Measurements from ENCODE around the gene EIF5.
"Not testable (repeated sequence)": the region's sequence is repeated elsewhere in the genome, so short reads cannot be mapped to it uniquely, and the experiment has no call there.

Gene EIF5

DNA sequence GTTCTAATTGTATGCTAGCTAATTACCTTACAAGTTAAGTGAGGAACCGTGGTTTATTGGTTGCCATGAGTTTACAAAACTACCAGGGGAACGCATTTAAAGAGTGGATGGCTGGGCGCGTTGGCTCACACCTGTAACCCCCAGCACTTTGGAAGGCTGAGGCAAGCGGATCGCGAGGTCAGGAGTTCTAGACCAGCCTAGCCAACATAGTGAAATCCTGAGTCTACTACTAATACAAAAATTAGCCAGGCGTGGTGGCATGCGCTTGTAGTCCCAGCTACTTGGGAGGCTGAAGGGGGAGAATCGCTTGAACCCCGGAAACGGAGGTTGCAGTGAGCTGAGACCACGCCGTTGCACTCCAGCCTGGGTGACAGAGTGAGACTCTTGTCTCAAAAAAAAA, 2.2 kb downstream of the EIF5 start:
- no peak for DNase-seq (ENCODE audit: low read depth in 2 of 2)

GRCh38 chr14:103337794-103338193, 3.8 kb downstream of the EIF5 start:
- no peak for DNase-seq (ENCODE audit: low read depth in 2 of 2)

DNA sequence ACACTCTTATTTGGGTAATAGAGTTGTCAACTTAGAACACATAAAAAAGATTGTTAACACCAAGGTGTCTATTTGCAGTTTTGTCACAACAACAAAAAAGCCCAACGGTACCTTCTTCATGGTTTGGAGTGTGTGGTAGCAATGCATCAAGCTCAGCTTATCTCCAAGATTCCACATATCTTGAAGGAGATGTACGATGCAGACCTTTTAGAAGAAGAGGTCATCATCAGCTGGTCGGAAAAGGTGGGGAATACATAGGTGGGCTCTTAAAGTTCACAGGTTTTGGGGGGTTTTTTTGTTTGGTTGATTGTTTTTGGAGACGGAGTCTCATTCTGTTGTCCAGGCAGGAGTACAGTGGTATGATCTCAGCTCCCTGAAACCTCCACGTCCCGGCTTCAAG, 5.5 kb downstream of the EIF5 start:
- no peak for DNase-seq (ENCODE audit: low read depth in 2 of 2)

DNA sequence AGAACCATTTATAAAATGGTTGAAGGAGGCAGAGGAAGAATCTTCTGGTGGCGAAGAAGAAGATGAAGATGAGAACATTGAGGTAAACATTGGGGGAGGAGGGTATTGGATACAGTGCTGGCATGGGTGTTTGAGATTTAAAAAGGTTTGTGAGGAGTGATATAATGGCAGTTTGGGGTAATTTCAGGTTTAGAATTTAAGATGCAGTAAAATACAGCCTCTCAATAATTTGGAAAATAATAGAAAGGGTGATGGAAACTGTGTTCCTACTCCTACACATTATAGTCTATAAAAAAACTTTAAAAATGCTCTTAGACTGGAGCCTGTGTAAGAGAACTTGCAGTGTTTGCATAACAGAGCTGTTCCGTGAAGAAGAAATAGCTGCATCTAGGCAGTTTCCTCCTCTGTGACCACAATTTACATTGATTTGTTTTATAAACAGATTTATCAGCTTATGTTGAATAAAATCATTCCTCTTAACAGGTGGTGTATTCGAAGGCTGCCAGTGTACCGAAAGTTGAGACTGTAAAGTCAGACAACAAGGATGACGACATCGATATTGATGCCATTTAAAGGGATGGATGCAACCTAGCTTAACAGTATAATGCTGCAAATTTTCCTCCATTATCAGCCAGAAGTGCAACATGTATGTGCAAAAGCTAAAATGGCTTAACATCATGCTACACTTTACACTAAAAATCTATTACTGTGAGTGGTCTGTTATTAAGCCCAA, 6.6 kb downstream of the EIF5 start:
- no peak for DNase-seq (ENCODE audit: low read depth in 2 of 2)

DNA sequence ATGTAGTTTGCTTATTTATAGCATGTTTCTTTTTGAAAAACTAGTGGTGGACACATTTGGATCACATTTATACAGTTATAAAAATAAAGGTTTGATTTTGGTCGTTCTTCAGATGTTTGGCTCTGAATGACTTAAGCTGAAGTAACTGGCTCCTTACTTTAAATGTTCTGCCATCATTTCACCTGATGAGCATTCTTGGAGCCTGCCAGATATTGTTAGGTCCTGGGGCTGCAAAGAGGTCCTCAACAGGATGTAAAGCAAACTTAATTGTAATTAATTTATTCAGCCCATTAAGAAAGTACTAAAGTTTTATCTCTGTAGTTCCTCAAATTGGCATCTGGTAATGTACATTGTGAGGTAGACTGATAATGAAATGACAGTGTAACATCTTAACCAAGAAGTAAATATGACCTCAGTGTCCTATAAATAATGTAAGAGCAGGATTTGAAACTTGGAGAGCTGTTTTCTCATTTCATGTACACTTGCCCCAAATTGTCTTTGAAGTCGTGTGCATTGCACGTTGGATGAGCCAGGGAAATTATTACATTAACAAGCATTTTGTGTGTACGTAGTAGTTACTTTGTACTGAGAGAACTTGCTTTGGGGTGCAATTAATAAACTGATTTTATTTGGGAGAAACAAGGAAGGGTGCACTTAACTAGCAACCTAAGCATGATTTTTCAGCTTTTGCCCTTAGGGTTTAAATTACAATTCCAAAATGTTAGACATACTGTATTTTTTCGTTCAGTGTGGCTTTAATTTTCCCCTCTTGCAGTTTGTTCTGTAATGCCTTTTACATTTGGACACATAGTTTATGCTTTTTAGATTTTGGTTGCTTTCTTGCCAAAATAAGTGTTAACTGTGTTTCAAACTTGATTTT, 7.5 kb downstream of the EIF5 start:
- DNase-seq (ENCODE audit: low read depth in 2 of 2), result no peak

DNA sequence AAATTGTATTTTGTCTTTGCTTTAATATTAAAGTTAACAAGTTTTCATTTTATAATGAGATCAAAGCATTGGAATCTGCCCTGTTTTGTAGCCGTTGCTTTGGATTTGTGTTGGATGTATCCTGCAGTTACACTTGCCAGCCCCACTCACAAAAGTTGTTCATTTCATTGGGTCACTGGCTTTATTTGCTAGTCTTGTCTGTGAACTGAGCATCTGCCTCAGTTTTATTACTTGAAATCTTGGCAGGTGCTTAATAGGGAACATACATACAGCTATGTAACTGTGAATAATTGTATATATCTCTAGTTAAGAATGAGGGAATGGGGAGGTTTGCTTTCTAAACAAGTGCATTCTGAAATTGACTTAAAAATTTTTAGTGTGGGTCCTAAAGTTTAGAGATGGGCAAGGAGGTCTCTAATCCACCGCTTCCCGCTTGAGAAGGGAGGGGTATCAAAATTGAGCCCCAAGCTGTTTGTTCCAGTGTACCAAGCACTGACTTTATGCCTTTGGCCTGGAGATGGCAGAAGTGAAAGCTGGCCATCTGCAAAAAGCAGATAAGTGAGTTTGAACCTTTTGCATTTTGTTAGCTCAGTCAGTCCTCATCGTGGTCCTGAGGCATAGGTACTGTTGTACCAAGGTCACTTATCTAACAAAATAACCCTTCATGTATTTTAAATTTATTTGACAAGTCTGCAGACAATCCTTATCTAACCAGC, 9.3 kb downstream of the EIF5 start:
- DNase-seq (ENCODE audit: low read depth in 2 of 2), result no peak

GRCh38 chr14:103343905-103344797, 10.1 kb downstream of the EIF5 start:
- DNase-seq (ENCODE audit: low read depth in 2 of 2), result no peak

DNA sequence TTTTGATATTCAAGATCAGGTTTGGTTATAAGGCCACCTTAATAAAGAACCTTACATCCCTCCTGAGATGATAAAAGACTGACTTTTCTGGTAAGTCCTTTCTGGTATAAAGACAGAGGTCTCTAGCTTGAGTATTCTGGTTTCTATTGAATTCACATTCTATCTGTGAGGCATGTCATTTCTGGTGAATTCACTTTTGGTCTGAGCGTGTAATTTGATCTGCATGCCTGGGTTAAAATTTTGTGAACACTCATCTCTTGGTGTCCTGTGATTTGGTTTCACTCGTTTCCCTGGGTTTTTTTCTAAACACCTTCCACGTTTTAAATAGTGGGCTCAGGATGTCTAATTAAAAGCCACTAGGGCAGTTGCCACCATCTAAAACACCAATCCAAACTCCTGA, 12.2 kb downstream of the EIF5 start:
- no peak for DNase-seq (ENCODE audit: low read depth in 2 of 2)

DNA sequence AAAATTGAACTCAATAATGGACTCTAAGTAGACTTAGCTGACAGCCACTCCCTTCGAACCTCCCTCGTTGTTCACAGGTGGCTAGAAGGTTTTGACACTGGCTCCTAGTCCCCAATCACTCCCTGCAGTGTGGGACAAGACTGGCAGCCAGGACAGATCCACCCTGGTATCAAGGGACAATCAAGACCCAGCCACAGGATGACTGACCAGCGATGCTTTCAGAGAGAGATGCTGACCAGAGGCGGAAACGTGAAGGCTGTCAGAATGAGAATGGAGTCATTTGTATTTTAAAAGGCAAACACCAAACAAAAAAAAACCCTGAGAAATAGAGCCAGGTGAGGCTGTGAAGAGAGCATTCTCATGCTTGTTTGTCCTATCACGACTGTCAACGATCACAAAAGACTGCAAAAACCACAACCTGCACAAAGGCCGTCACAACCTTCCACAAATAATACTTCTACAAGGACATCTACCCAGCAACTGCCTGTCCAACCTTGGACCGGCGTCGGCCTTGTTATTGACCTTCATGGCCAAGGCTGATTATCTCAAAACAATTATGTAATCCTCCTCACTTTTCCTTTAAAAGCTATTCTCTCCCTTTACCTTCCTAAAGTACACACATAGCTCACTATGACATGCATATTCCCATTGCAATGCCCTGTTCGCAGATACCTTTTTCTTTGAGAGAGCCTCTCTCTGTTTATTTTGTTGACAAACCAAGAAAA, 13.2 kb downstream of the EIF5 start:
- DNase-seq (ENCODE audit: low read depth in 2 of 2), result no peak

- DNase-seq (ENCODE audit: low read depth in 2 of 2), result no peak
Observed at GRCh38 chr14:103348154-103348553, 14.1 kb downstream of the EIF5 start.

DNA sequence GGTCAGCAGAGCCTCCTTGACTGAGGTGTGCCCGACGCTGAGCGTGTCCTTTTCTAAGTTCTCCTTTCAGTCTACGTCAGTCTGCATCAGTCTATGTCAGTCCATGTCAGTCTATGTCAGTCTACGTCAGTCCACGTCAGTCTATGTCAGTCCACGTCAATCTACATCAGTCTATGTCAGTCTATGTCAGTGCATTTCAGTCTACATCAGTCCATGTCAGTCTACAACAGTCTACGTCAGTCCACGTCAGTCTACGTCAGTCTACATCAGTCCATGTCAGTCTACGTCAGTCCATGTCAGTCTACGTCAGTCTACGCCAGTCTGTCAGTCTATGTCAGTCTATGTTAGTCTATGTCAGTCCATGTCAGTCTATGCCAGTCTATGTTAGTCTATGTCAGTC, 15.9 kb downstream of the EIF5 start:
- DNase-seq (ENCODE audit: low read depth in 2 of 2), result no peak

- no peak for DNase-seq (ENCODE audit: low read depth in 2 of 2)
Observed at GRCh38 chr14:103353362-103353761, 19.3 kb downstream of the EIF5 start.

GRCh38 chr14:103354141-103354540, 20.1 kb downstream of the EIF5 start:
- no peak for DNase-seq (ENCODE audit: low read depth in 2 of 2)

DNA sequence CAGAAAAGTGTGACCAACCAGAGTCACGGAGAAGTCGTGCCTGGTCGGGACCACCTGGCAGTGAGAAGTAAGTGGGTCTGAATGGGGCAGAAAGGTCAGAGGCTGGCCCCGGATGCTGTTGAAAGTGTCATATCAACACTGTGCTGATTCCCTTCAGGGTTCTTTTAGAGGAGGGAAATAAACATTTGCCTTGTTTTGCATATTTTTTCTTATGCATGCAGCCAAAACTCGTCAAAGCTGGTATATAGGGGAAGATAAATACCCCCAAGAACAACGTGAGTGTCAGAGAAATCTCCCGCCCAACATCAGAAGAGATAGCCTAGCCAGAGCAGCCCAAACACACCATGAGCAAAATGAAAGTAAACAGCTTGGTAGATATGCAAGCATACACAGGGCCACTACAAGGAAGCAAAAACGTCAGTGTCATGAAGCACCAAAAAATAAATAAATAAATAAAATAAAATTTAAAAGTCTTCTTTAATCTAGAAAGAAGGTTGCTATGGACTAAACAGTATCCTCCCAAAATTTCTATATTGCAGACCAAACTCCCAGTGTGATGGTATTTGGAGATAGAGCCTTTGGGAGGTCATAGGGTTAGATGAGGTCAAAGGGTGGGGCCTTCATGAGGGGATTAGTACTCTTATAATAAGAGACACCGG, 22.1 kb downstream of the EIF5 start:
- DNase-seq (ENCODE audit: low read depth in 2 of 2), result no peak

DNA sequence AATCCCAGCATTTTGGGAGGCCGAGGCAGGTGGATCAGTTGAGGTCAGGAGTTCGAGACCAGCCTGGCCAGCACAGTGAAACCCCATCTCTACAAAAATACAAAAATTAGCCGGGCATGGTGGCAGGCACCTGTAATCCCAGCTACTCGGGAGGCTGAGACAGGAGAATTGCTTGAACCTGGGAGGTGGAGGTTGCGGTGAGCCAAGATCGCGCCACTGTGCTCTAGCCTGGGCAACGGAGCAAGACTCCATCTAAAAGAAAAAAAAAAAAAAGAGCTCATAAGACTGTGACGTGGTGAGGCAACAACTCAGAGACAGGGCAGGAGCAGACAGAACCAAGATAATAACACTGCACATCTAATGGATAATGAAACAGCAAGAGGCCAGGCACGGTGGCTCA, 23.5 kb downstream of the EIF5 start:
- not testable (repeated sequence) for DNase-seq (ENCODE audit: low read depth in 2 of 2)

- no peak for DNase-seq (ENCODE audit: low read depth in 2 of 2)
Observed at GRCh38 chr14:103360548-103360947, 26.5 kb downstream of the EIF5 start.

DNA sequence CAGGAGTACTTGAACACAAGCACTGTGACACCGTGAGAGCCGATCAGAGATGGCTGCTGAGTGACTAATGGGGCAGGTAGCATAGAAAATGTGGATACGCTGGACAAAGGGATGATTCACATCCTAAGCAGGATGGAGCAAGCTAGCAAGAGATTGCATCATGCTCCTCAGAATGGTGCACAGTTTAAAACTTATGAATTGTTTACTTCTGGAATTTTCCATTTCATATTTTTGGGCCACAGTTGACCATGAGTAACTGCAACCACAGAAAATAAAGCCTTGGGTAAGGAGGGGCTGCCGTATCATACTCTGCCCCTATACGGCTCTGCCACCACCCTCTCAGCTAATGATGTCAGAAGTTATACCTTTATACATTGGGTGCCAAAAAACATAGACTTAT, 27.8 kb downstream of the EIF5 start:
- DNase-seq (ENCODE audit: low read depth in 2 of 2), result no peak

DNA sequence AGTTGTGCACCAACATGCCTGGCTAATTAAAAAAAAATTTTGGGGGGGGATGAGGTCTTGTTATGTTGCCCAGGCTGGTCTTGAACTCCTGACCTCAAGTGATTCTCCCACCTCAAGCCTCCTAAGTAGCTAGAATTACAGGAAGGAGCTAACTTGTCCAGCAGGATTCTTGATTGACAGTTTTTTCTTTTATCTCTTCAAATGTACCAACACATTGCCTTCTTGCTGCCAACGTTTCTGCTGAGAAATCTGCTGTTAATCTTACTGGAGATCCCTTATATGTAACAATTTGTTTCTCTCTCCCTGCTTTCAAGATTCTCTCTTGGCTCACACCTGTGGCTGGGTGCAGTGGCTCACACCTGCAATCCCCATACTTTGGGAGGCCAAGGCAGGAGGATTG, 28.7 kb downstream of the EIF5 start:
- DNase-seq (ENCODE audit: low read depth in 2 of 2), result no peak

DNA sequence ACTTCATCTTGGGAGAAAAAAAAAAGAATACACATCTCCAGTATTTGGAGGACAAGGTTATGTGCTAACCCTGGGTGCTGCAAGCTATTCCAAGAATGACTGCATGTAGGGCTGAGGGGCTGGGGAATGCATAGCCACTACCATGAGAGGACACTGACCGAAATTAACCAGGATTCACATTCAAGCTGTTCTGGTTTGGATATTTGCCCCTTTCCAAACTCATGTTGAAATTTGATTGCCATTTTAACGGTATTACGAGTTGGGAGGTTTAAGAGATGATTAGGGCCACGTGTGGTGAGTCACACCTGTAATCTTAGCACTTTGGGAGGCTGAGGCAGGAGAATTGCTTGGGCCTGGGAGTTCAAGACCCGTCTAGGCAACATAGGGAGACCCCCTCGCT, 32.7 kb downstream of the EIF5 start:
- no peak for DNase-seq (ENCODE audit: low read depth in 2 of 2)

- no peak for DNase-seq (ENCODE audit: low read depth in 2 of 2)
Observed at GRCh38 chr14:103367995-103368394, 34.0 kb downstream of the EIF5 start.

Data from stimulated activated CD4-positive, alpha-beta T cell treated with anti-CD3 and anti-CD28 coated beads, Interleukin-12 subunit alpha, Interleukin-12 subunit beta, amount 100 ng/mL, for 24 hours (primary cell).